HG03378 (cell line): Measurements from ENCODE around the gene AFMID.
"Not testable (repeated sequence)": the region's sequence is repeated elsewhere in the genome, so short reads cannot be mapped to it uniquely, and the experiment has no call there.

Source experiments
- ATAC-seq: cut with Tn5 transposase; IDR thresholded peaks from one replicate; pipeline ENCODE4 v1.9.1; 2021; ENCODE audit warnings: mild to moderate bottlenecking, moderate library complexity; ENCODE audit not compliant: unreplicated experiment

The AFMID gene

DNA sequence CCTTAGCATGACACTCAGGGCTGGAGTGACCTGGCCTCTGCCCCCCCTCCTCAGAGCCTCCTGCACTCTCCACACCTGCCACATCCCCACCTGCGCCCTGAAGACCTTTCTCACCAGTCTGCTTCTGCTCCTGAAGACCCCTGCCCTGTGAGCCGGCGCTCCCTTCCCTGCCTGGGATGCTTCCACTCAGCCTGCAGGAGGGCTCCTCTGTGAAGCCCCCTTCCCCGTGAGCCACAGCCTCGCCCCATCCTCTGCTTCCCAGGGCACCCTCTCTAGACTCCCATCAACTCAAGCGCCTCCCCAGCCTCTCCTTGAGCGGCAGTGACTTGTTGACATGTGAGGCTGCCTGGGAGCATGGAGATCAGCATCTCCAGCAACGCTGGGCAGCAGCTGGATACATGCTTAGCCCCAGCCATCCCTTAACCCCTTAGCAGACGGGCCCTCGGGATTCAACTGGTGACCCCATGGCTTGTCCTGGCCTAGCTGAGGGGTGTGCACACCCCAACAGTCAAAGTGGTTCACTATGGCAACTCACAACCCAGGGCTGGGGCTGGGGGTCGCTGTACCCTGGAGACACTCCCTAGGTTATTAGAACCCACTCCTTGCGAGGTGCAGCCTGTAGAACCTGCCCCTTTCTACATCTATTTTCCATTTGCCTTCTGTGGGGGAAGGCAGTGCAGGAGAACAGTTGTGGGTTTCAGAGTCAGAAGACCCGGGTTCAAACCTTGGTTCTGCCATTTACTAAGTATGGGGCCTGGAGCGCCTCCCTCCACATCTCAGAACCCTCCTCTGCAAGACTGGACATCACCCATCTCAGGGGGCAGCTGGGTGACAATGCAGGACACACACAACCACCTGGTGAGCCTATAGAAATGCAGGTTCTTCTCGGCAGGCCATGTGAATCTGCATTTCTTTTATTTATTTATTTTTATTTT lies 65.8 kb downstream of the AFMID start:
- ATAC-seq, result no peak

DNA sequence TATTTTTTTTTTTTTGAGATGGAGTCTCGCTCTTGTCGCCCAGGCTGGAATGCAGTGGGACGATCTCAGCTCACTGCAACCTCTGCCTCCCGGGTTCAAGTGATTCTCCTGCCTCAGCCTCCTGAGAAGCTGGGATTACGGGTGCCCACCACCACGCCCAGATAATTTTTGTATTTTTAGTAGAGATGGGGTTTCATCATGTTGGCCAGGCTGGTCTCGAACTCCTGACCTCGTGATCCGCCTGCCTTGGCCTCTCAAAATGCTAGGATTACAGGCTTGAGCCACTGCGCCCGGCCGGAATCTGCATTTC lies 66.4 kb downstream of the AFMID start:
- not testable (repeated sequence) for ATAC-seq

DNA sequence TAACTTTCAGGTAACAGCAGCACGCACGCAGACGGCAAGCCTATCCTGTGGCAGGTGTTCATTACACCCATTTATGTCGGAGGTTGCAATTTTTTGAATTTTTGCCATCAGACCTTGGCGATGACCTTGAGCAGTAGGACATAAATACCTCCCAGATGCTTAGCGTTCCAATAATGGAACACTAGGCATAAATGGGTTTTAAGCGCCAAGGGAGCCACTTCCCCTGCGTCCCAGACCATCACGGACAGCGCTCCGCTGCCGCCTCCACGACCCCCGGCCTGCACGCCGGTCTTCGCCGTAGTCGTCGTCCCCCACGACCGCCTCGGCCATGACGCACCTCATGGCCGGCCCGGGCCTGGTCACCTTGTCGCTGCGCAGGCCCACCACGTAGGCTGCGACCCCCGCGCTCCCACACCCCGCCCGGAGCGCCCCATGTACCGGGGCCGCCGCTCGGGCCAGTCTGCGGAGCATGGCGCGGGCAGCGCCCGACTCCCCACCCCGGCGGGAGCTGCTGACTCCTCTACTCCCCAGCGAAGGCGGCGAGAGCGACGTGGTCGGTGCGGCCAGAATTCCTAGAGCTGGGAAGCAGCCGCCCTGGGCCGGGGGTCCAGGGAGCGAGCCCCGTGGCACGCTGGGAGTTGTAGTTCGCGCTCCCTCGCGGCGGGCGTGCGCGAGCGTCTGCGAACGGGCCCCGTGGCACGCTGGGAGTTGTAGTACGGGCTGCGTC lies 66.9 kb downstream of the AFMID start:
- no peak for ATAC-seq

DNA sequence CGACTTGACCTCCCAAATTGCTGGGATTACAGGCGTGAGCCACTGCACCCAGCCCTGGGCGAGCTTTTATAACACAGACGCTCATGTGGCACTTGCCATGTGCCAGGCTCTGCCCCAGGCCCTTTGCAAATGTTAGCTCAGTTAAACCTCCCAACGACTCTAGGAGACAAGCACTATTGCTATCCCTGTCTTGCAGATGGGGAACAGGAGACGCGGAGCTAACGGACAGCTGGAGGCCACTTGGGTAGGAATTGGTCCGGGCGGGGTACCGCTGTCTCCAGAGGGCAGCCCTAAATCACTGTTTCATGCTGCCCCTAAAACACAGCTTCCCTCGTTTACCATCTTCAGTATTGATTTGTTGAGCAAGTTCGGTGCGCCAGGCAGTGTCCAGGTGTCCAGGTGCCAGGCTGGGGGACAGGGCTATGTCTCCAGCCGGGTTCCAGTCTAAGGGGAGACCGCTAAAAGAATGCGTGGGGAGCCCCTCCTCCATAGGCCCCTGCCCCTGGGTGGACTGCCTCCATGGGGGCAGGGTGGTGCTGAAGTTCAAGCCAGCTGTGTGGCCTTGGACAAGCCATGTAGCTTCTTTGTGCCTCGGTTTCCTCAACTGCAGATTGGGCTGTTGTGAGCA lies 68.0 kb downstream of the AFMID start:
- no peak for ATAC-seq

GRCh38 chr17:78255953-78256706 lies 69.0 kb downstream of the AFMID start:
- no peak for ATAC-seq

GRCh38 chr17:78256707-78257591 lies 69.8 kb downstream of the AFMID start:
- ATAC-seq, result no peak
